ENCODE results near the gene PILRA.
"Not testable (repeated sequence)": the region's sequence is repeated elsewhere in the genome, so short reads cannot be mapped to it uniquely, and the experiment has no call there.

The PILRA gene

DNA sequence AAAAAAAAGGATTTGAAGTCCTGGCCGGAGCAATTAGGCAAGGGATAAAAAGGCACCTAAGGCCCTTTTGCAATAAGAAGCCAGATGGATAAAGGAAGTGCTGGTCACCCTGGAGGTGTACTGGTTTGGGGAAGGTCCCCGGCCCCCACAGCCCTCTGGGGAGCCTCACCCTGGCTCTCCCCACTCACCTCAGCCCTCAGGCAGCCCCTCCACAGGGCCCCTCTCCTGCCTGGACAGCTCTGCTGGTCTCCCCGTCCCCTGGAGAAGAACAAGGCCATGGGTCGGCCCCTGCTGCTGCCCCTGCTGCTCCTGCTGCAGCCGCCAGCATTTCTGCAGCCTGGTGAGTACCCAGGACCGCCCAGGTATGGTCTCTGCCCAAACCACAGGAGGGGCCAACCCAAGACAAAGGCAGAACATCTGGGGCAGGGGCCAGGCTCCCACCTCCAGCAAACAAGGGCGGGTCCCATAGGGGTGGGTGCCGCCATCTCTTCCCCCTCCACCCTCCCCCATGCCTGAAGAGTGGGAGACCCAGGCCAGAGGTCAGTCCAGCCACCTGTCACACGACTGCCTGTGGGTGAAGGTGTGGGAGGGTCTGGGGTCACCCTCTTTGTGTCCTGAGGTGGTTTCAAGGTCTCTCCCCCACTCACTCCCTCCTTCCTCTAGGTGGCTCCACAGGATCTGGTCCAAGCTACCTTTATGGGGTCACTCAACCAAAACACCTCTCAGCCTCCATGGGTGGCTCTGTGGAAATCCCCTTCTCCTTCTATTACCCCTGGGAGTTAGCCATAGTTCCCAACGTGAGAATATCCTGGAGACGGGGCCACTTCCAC lies 15.0 kb upstream of the PILRA start, which contains the start of gene PILRB:
Gene PILRB (plus strand): TSS at position 91 of the 830 bp plus-strand sequence. CDS start 186 bp downstream, at position 277.
- DNase-seq = no peak

DNA sequence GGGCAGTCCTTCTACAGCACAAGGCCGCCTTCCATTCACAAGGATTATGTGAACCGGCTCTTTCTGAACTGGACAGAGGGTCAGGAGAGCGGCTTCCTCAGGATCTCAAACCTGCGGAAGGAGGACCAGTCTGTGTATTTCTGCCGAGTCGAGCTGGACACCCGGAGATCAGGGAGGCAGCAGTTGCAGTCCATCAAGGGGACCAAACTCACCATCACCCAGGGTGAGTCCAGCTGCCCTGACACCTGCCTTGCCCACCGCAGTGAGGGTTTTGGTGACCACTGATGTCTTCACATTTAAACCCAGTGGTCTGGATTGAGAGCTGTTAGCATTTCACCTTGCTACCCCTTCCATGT lies 14.5 kb upstream of the PILRA start:
- DNase-seq = no peak

DNA sequence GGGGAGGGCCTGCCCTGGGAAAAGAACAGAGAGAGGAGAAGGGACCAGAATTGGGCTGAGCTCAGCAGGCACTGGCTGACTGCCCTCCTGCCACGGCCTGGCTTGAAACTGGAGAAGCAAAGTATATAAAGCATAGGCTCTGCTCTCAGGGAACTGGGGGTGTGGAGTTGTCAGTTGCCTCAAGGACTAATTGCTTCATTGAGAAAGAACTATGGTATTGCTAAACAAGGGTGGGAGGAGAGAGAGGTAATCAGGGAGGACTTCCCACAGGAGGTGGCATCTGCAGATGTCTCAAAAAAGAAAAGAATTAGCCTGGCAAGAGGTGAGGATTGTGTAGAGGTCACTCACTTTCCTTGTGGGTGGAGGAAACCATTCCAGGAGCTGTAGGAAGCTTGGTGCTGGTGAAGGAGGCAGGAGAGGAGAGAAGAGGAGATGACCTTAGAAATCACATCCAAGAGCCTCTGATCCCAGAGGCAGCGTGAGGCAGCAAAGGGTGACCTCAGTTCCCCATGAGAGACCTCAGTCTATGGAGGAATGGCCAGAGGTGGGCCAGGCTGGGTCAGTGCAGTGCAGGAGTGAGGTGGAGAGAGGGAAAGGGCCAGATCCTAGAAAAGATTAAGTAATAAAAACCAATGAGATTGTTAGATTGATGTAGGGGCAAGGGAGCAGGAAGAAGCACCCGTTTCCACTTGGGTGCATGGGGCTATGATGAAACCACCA lies 13.0 kb upstream of the PILRA start:
- DNase-seq = no peak

DNA sequence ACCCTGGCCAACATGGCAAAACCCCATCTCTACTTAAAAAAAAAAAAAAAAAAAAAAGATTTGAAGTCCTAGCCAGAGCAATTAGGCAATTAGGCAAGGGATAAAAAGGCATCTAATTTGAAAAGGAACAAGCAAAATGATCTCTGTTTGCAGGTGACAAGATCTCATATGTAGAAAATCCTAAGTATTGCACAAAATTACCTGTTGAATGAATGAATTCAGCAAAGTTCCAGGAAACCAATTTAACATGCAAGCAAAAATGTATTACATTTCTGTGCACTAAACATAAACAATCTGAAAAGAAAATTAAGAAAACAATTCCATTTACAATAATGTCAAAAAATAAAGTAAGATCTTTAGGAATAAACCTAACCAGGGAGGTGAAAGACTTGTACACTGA lies 10.2 kb upstream of the PILRA start:
- DNase-seq = no peak

DNA sequence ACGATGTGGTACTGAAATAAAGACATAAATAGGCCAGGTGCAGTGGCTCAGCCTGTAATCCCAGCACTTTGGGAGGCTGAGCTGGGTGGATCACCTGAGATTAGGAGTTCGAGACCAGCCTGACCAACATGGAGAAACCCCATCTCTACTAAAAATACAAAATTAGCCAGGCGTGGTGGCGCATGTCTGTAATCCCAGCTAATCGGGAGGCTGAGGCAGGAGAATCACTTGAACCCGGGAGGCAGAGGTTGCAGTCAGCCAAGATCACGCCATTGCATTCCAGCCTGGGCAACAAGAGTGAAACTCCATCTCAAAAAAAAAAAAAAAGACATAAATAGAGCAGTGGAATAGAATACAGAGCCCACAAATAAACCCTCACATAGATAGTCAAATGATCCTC lies 9.5 kb upstream of the PILRA start:
- DNase-seq = not testable (repeated sequence)

DNA sequence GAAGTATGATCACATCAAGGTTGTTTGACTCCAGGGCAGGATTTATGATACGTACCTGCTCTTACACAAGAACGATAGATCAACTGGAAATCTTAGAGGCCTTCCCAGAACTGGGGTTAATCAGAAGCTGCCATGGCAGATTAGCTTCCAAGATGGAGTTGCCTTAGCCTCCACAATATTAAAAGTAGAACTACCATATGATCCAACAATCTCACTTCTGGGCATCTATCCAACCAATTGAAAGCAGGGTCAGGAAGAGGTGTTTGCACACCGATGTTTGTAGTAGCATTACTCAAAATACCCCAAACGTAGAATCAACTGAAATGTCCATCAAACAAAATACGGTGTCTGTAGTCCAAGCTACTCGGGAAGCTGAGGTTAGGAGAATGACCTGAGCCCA lies 8.8 kb upstream of the PILRA start:
- no peak for DNase-seq

GRCh38 chr7:100365998-100366367 lies 7.3 kb upstream of the PILRA start:
- not testable (repeated sequence) for DNase-seq

DNA sequence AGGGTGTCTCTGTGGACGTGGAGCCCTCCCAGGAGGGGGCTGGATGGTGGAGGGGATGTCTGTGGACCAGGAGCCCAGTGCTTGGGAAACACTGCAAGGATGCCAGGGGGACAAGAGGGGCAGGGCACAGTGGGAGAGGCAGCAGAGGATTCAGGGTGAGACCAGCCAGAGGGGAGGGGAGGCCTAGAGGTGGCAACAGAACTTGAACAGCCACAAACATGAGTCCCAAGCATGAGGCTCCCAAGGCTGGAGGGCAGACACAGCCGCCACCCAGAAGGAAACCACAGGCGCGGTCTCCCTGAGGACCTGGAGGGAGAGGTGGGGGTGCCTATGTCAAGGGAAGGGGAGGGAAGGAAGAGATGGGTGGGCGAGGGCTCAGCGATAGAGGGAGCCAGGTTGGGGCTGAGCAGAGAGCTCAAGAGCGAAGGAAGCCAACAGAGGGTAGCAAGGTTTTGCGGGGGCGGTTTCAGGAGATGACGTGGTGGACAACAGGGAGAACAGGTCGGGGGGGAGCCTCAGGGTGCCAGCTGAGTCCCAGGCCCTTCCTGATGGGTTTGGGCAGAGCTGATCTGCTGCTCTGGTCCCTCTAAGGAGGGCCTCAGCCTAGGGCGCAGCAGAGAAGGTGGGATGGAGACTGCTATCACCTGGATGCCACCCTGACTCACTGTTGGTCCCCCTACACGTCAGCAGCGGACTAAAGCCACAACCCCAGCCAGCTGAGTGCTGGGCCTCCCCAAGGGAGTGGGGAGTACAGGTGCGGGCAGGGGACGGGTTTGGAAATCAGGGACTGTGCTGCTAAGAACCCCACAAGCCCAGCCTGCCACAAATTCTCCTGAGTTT lies 6.7 kb upstream of the PILRA start:
- DNase-seq = no peak

GRCh38 chr7:100367251-100367620 lies 6.1 kb upstream of the PILRA start:
- no peak for DNase-seq

DNA sequence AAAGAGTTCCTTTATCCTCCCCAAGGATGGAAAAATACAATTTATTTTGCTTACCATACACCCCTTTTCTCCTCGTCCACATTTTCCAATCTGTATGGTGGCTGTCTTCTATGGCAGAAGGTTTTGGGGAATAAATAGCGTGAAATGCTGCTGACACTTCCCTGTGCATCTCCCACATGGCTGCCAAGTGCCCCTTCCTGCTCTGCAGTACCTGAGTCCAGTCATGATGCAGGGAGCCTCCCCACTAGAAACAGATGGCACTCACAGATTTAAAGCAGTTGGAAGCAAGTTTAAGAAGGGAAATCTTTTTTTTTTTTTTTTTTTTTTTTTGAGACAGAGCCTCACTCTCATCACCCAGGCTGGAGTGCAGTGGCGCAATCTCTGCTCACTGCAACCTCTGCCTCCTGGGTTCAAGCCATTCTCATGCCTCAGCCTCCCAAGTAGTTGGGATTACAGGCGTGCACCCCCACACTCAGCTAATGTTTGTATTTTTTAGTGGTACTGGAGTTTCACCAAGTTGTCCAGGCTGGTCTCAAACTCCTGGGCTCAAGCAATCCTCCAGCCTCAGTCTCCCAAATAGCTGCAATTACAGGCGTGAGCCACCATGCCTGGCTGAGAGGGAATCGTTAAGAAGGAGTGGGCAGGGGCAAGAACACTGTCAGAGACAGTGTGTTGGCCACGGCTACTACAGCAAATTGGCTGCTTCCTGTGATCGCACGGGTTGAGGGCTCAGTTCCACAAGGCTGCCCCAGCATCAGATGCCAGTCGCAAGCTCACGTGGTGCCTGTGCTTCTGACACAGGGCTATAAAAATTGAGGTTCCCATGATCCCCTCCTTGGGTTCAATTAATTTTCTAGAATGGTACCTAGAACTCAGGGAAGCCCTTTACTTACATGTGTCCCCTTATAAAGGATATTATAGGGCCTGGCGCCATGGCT lies 5.3 kb upstream of the PILRA start:
- DNase-seq = no peak

DNA sequence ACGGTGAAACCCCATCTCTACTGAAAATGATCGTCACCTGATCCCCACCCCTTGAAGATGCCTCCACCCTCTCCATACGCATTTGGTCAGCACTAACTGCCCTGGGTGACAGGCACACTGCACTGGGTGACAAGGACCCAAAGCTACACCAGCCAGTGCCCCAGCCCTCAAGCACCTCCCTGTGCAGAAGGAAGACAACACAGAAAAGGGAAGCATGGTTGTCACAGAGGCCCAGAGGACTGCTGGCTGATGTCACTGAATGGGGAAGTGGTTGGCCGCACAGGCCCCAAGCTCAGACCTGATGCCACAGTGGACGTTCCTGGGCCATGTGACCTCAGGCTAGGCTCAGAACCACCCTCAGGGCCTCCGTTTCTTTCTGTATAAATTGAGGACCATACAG lies 4.2 kb upstream of the PILRA start:
- no peak for DNase-seq

GRCh38 chr7:100370303-100370702 lies 3.0 kb upstream of the PILRA start:
- DNase-seq = no peak

DNA sequence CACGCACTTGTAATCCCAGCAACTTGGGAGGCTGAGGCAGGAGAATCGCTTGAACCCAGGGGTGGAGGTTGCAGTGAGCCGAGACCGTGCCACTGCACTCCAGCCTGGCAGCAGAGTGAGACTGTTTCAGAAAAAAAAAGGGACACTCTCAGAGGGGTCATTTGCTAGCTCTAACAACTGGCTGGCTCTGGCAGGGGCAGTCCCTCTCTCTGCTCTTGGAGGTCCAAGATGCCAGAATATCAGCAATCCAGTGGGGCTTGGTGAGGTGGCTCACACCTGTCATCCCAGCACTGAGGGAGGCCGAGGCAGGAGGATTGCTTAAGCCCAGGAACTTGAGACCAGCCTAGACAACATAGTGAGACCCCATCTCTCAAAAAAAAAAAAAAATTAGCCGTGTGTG lies 2.5 kb upstream of the PILRA start:
- DNase-seq = no peak

DNA sequence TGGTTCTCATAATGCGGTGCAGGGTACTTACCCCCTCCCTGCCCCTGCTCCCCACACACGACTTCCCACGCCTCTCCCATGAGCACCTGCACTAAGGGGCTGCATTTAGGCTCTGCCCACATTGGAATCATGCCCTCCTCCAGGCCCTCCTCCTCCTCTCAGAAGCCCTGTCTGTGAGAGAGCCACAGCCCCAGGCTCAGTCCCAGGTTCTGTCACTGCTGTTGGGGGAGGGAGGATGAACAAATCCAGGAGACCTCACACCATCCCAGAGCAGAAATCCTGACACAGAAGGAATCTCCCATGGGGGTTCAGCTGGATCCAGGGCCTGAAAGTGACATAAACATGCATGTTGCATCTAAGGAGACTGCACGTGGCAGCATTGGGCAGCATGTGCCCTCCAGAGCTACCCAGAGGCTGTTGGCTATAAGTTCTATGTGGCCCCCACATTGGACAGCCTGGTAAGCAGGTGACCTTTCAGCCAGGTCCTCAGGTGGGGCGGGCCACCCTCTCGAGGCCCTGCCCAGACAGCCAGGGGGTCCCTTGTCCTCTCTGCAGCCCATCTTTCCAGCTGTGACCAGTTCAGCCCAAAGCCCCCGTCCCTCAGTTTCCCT lies 1.6 kb upstream of the PILRA start:
- DNase-seq = no peak

DNA sequence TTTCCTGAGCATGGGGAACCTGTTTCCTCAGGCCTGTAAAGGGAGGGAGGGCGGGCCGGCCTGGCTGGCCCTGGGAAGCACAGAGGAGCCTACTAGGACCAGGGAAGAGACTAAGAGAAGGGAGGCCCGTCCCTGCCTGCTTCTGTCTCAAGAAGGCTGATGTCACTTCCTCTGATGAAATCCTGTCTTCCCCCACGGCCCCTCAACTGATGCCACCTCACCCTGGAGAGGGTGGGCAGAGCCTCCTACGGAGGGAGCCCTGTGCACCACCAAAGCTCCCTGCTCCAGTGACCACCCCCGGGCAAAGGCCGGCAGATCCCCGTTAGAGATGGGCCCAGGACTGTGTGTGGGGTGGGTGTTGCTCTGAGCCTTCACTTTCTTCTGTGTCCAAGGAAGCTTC lies 1.0 kb upstream of the PILRA start:
- DNase-seq = no peak

GRCh38 chr7:100372694-100373093 lies 593 bp upstream of the PILRA start:
- no peak for DNase-seq

DNA sequence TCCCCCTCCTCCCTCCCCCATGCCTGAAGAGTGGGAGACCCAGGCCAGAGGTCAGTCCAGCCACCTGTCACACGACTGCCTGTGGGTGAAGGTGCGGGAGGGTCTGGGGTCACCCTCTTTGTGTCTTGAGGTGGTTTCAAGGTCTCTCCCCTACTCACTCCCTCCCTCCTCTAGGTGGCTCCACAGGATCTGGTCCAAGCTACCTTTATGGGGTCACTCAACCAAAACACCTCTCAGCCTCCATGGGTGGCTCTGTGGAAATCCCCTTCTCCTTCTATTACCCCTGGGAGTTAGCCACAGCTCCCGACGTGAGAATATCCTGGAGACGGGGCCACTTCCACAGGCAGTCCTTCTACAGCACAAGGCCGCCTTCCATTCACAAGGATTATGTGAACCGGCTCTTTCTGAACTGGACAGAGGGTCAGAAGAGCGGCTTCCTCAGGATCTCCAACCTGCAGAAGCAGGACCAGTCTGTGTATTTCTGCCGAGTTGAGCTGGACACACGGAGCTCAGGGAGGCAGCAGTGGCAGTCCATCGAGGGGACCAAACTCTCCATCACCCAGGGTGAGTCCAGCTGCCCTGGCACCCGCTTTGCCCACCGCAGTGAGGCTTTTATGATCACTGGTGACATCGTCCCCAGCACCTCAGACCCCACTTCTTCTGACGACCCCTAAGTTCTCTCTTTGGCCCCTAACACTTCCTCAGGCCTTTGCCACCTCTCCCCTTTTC lies 747 bp downstream of the PILRA start:
- DNase-seq = not testable (repeated sequence)

DNA sequence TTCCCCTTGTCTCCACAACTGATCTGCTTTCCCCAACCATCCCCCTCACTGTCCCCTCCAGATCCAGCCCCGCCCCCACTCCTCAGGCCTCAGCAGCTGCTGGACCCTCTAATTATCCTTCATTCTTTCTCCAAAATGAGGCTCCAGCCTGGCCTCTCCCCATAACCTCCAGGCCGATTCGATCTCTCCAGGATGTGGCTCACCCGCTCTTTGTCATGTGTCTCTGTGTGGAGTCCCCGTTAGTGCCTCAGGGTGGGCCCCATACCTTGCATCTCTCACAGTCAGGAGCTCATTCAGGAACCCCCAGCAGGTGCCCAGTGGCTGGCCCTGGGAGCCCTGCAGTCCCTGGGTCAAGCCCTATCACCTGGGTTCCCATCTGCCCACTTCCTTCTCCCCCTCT lies 1.3 kb downstream of the PILRA start:
- DNase-seq = no peak

- DNase-seq = no peak
Measured at GRCh38 chr7:100376066-100376465, 2.8 kb downstream of the PILRA start.

DNA sequence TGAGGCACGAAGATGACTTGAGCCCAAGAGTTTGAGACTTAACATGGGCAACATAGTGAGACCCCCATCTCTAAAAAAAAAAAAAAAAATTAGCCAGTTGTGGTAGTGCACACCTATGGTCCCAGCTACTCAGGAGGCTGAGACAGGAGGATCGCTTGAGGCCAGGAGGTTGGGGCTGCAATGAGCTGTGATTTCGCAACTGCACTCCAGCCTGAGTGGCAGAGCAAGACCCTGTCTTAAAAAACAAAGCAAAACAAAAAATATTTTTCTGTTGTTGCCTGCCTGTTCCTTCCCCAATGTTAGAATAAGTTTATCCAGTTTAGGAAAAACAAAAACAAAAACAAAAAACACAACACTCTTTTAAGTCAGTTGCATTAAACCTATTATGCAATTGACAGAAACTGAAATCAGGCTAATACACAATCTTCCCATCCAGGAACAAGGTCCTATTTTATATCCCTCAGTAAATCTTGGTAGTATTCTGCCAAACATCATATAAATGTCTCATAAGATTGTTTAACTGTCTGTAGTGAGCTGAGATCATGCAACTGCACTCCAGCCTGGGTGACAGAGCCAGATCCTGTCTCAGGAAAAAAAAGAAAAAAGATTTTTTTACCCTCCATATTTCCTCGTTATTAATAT lies 4.9 kb downstream of the PILRA start:
- DNase-seq = no peak

- DNase-seq = no peak
Measured at GRCh38 chr7:100380196-100380595, 6.9 kb downstream of the PILRA start.
